ENCODE results near the gene SEMA7A. TPM values are rescaled to one million over a fixed set of nuclear protein-coding genes. Genes with fewer than 3 reads are reported as not detected.

The SEMA7A gene
- total and polyA plus RNA-seq, 2 of the 4 experiments (the other 2 are of a cell fraction), result 30.5 to 87.3 TPM

- no peak for TF ChIP-seq CHD1 (IDR thresholded peaks at IDR 0.05; ENCODE audit: low read depth, low read length)
Observed at GRCh38 chr15:74364936-74365597, 68.7 kb downstream of the SEMA7A start (continued).

- no peak overlapping the region for H2BK20ac ChIP-seq (ENCODE audit: low read depth, low read length)
- H2BK120ac ChIP-seq (ENCODE audit: low read depth, low read length), result no peak overlapping the region
- no peak overlapping the region for H3K18ac ChIP-seq (ENCODE audit: low read depth, low read length)
- no peak overlapping the region for H3K23ac ChIP-seq (ENCODE audit: low read depth, low read length)
- ChIA-PET POLR2A (ENCODE audit: unreplicated experiment) (no interaction called here), CTCF (interaction anchor here (0.7 kb wide), 1 partner anchor 396 kb away, joined by 3 read pairs; no protein-coding TSS in a partner anchor)
- H3K9ac ChIP-seq (ENCODE audit: low read depth, low read length), result no peak overlapping the region
- H3K79me1 ChIP-seq (ENCODE audit: low read depth in 1 of 2, low read length in 2 of 2), result no peaks in the 10 kb centered on the region
- H3K27ac ChIP-seq (ENCODE audit: insufficient read depth, low read length), result no peak overlapping the region
- no peak overlapping the region for H3K4me3 ChIP-seq (ENCODE audit: insufficient read depth, low read depth, low read length)
- peaks cover 3% of the 10 kb centered on the region; the same call in 1 of the 2 replicates for H3K4me1 ChIP-seq (ENCODE audit: control insufficient read depth, insufficient read depth, low read length)
- H4K91ac ChIP-seq (ENCODE audit: insufficient read depth, low read depth, low read length), result no peak overlapping the region
- dilution Hi-C loops (cut with HindIII; ENCODE audit: low sequenced_read_pairs, unreplicated experiment) (no loop called here), in situ Hi-C loops (cut with MboI; ENCODE audit: low sequenced_read_pairs) (no loop called here), intact Hi-C loops (cut with micrococcal nuclease) (no loop called here)
- no peak for DNase-seq
- H2AK9ac ChIP-seq (replicated peaks; ENCODE audit: low read depth, low read length, poor library complexity), result no peak overlapping the region
- BruUV-seq (replicated peaks), result no TSS peak
- H3K14ac ChIP-seq (replicated peaks; ENCODE audit: low read depth, low read length), result no peak overlapping the region
- no peak overlapping the region for H3K56ac ChIP-seq (ENCODE audit: extremely low read depth, insufficient read depth, low read length)
- no peaks in the 10 kb centered on the region for H3K36me3 ChIP-seq (ENCODE audit: control insufficient read depth, insufficient read depth, low read length)
- H3K4ac ChIP-seq (ENCODE audit: low read depth, low read length), result no peak overlapping the region
- peaks cover 20% of the 10 kb centered on the region for H3K27me3 ChIP-seq (ENCODE audit: control insufficient read depth, insufficient read depth, low read length)
- H4K8ac ChIP-seq (ENCODE audit: low read depth in 2 of 2, low read length in 2 of 2), result no peak overlapping the region
- no peak for ATAC-seq (ENCODE audit: low read depth)
- H3K9me3 ChIP-seq (ENCODE audit: control insufficient read depth, insufficient read depth, low read length), result no peaks in the 10 kb centered on the region
- H4K20me1 ChIP-seq (ENCODE audit: insufficient read depth, low read length), result no peaks in the 10 kb centered on the region
- H3K4me2 ChIP-seq (ENCODE audit: low read depth, low read length), result no peak overlapping the region
- no CpG with 5 or more reads among the region's 1 CpG for WGBS, 2 experiments (ENCODE audit: extremely low coverage in 2 of 2, insufficient read length in 1 of 2)
- H2AFZ ChIP-seq (replicated peaks; ENCODE audit: low read length, poor library complexity), result no peak overlapping the region
- H3K9me1 ChIP-seq (ENCODE audit: insufficient read depth, low read length), result no peaks in the 10 kb centered on the region
- TF ChIP-seq BHLHE40 (IDR thresholded peaks at IDR 0.05; ENCODE audit: low read depth, low read length) (no peak), RFX5 (IDR thresholded peaks at IDR 0.05; ENCODE audit: low read depth, low read length) (no peak), NFE2L2 (IDR thresholded peaks at IDR 0.05; ENCODE audit: low read depth, low read length) (no peak), CHD1 (IDR thresholded peaks at IDR 0.05; ENCODE audit: low read depth, low read length) (no peak), RCOR1 (IDR thresholded peaks at IDR 0.05; ENCODE audit: insufficient replicate concordance, low read length) (no peak), FOS (IDR thresholded peaks at IDR 0.05; ENCODE audit: low read depth, low read length) (no peak), POLR2A (IDR thresholded peaks at IDR 0.05; ENCODE audit: low read depth, low read length) (no peak), MAZ (IDR thresholded peaks at IDR 0.05; ENCODE audit: borderline replicate concordance, low read depth, low read length) (no peak), CEBPB (IDR thresholded peaks at IDR 0.05; ENCODE audit: low read depth, low read length) (no peak), SMC3 (IDR thresholded peaks at IDR 0.05; ENCODE audit: low read depth, low read length) (no peak)
- TF ChIP-seq, protein P1, sequence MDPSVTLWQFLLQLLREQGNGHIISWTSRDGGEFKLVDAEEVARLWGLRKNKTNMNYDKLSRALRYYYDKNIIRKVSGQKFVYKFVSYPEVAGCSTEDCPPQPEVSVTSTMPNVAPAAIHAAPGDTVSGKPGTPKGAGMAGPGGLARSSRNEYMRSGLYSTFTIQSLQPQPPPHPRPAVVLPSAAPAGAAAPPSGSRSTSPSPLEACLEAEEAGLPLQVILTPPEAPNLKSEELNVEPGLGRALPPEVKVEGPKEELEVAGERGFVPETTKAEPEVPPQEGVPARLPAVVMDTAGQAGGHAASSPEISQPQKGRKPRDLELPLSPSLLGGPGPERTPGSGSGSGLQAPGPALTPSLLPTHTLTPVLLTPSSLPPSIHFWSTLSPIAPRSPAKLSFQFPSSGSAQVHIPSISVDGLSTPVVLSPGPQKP (IDR thresholded peaks at IDR 0.05; ENCODE audit: borderline replicate concordance, low read depth, low read length), result no peak
- TF ChIP-seq, protein P2, sequence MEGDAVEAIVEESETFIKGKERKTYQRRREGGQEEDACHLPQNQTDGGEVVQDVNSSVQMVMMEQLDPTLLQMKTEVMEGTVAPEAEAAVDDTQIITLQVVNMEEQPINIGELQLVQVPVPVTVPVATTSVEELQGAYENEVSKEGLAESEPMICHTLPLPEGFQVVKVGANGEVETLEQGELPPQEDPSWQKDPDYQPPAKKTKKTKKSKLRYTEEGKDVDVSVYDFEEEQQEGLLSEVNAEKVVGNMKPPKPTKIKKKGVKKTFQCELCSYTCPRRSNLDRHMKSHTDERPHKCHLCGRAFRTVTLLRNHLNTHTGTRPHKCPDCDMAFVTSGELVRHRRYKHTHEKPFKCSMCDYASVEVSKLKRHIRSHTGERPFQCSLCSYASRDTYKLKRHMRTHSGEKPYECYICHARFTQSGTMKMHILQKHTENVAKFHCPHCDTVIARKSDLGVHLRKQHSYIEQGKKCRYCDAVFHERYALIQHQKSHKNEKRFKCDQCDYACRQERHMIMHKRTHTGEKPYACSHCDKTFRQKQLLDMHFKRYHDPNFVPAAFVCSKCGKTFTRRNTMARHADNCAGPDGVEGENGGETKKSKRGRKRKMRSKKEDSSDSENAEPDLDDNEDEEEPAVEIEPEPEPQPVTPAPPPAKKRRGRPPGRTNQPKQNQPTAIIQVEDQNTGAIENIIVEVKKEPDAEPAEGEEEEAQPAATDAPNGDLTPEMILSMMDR (conservative IDR thresholded peaks at IDR 0.05; ENCODE audit: low read depth, low read length), result no peak
- TF ChIP-seq, protein P3, sequence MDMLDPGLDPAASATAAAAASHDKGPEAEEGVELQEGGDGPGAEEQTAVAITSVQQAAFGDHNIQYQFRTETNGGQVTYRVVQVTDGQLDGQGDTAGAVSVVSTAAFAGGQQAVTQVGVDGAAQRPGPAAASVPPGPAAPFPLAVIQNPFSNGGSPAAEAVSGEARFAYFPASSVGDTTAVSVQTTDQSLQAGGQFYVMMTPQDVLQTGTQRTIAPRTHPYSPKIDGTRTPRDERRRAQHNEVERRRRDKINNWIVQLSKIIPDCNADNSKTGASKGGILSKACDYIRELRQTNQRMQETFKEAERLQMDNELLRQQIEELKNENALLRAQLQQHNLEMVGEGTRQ (IDR thresholded peaks at IDR 0.05; ENCODE audit: low read depth, low read length), result no peak
- no peak overlapping the region for H2BK15ac ChIP-seq (ENCODE audit: low read depth, low read length)
- no peak overlapping the region for H2AK5ac ChIP-seq (ENCODE audit: low read depth, low read length)
- no peak overlapping the region for H4K5ac ChIP-seq (ENCODE audit: low read depth, low read length)
- H2BK5ac ChIP-seq (ENCODE audit: low read depth, low read length, poor library complexity, severe bottlenecking), result no peak overlapping the region
Observed at GRCh38 chr15:74362482-74362881, 71.3 kb downstream of the SEMA7A start.
